Activated T-helper 2 cell treated with anti-CD3 and anti-CD28 coated beads, Interferon-gamma antibody, Interleukin-2, Interleukin-4, amounts not matched to agents 10 μg/mL and 5 μg/mL and 100 μg/mL, durations not matched to agents 14 hours and 24 hours and 36 hours (primary cell): ENCODE results near the gene MRFAP1. TPM values are rescaled to one million over a fixed set of nuclear protein-coding genes. Genes with fewer than 3 reads are reported as not detected.
"Not testable (repeated sequence)": the region's sequence is repeated elsewhere in the genome, so short reads cannot be mapped to it uniquely, and the experiment has no call there.

Source experiments
- DNase-seq: peaks from one replicate; pipeline ENCODE4 v3.0.0; 2021; ENCODE audit warnings: low spot score
- H3K27ac Mint-ChIP-seq: one replicate; pipeline ENCODE4 v1.8.0; 2021; ENCODE audit warnings: mixed read lengths
- H3K27me3 Mint-ChIP-seq: one replicate; pipeline ENCODE4 v1.8.0; 2021; ENCODE audit warnings: low read depth, mixed read lengths
- H3K36me3 Mint-ChIP-seq: one replicate; pipeline ENCODE4 v1.8.0; 2021; ENCODE audit warnings: low read depth, mixed read lengths
- H3K4me1 Mint-ChIP-seq: one replicate; pipeline ENCODE4 v1.8.0; 2021; ENCODE audit warnings: low read depth, mixed read lengths
- H3K4me3 Mint-ChIP-seq: one replicate; pipeline ENCODE4 v1.8.0; 2021; ENCODE audit warnings: low read depth, mild to moderate bottlenecking, moderate library complexity, mixed read lengths
- H3K9me3 Mint-ChIP-seq: one replicate; pipeline ENCODE4 v1.8.0; 2021; ENCODE audit warnings: mixed read lengths
- intact Hi-C: fragments of 100-400 bp; cut with micrococcal nuclease; formaldehyde crosslinking; loops from one replicate; pipeline ENCODE4 v1.15.1; 2023
- total RNA-seq: library from RNA; stranded (reverse); gene quantifications from 2 replicates; pipeline ENCODE4 v1.2.3, GENCODE V29; 2022

MRFAP1 gene
- total RNA-seq, 1 donor from 2014 or later = 105 TPM

GRCh38 chr4:6654211-6654610 lies 13.7 kb downstream of the MRFAP1 start:
- intact Hi-C loops, H3K36me3 Mint-ChIP-seq, H3K9me3 Mint-ChIP-seq, H3K4me1 Mint-ChIP-seq, H3K4me3 Mint-ChIP-seq, DNase-seq, H3K27ac Mint-ChIP-seq, H3K27me3 Mint-ChIP-seq: not testable (repeated sequence)

GRCh38 chr4:6655291-6655690 lies 14.8 kb downstream of the MRFAP1 start:
- not testable (repeated sequence) for H3K27ac Mint-ChIP-seq, H3K27me3 Mint-ChIP-seq, H3K36me3 Mint-ChIP-seq, H3K4me3 Mint-ChIP-seq, H3K4me1 Mint-ChIP-seq, DNase-seq, H3K9me3 Mint-ChIP-seq
- intact Hi-C loops = loop anchor here (5.0 kb wide), 1 partner anchor 1547 kb away; no protein-coding TSS in a partner anchor

GRCh38 chr4:6655924-6656323 lies 15.4 kb downstream of the MRFAP1 start:
- intact Hi-C loops = loop anchor here (5.0 kb wide), 1 partner anchor 1546 kb away; no protein-coding TSS in a partner anchor
- no peaks in the 10 kb centered on the region for H3K36me3 Mint-ChIP-seq
- no peak overlapping the region for H3K4me3 Mint-ChIP-seq
- H3K27me3 Mint-ChIP-seq = peaks cover 10% of the 10 kb centered on the region
- H3K4me1 Mint-ChIP-seq = peaks cover 6% of the 10 kb centered on the region
- DNase-seq = no peak
- H3K9me3 Mint-ChIP-seq = peaks cover 4% of the 10 kb centered on the region
- no peak overlapping the region for H3K27ac Mint-ChIP-seq

- Mint-ChIP-seq H3K9me3 (peaks cover 4% of the 10 kb centered on the region), H3K27ac (no peak overlapping the region), H3K27me3 (peaks cover 22% of the 10 kb centered on the region), H3K36me3 (no peaks in the 10 kb centered on the region), H3K4me3 (no peak overlapping the region), H3K4me1 (peaks cover 6% of the 10 kb centered on the region)
- intact Hi-C loops = loop anchor here (5.0 kb wide), 1 partner anchor 1545 kb away; no protein-coding TSS in a partner anchor
- DNase-seq = no peak
Measured at GRCh38 chr4:6657242-6658208, 17.0 kb downstream of the MRFAP1 start.

- intact Hi-C loops = loop anchor here (5.0 kb wide), 1 partner anchor 1544 kb away; no protein-coding TSS in a partner anchor
- peaks cover 6% of the 10 kb centered on the region for H3K4me1 Mint-ChIP-seq
- H3K9me3 Mint-ChIP-seq = peaks cover 4% of the 10 kb centered on the region
- no peak overlapping the region for H3K4me3 Mint-ChIP-seq
- no peak for DNase-seq
- H3K27ac Mint-ChIP-seq = no peak overlapping the region
- no peaks in the 10 kb centered on the region for H3K36me3 Mint-ChIP-seq
- peaks cover 27% of the 10 kb centered on the region for H3K27me3 Mint-ChIP-seq
Measured at GRCh38 chr4:6658209-6658595, 17.7 kb downstream of the MRFAP1 start.

- Mint-ChIP-seq H3K36me3 (no peaks in the 10 kb centered on the region), H3K4me1 (peaks cover 6% of the 10 kb centered on the region), H3K4me3 (peak overlapping the region; percentile 21), H3K9me3 (peaks cover 4% of the 10 kb centered on the region), H3K27ac (no peak overlapping the region), H3K27me3 (peaks cover 32% of the 10 kb centered on the region)
- intact Hi-C loops = loop anchor here (5.0 kb wide), 1 partner anchor 1544 kb away; no protein-coding TSS in a partner anchor
- no peak for DNase-seq
Measured at GRCh38 chr4:6658597-6659075, 18.2 kb downstream of the MRFAP1 start.

- peaks cover 6% of the 10 kb centered on the region for H3K4me1 Mint-ChIP-seq
- intact Hi-C loops = loop anchor here (5.0 kb wide), 1 partner anchor 1542 kb away; no protein-coding TSS in a partner anchor
- H3K4me3 Mint-ChIP-seq = no peak overlapping the region
- H3K36me3 Mint-ChIP-seq = no peaks in the 10 kb centered on the region
- no peak for DNase-seq
- peaks cover 33% of the 10 kb centered on the region for H3K27me3 Mint-ChIP-seq
- H3K9me3 Mint-ChIP-seq = peaks cover 4% of the 10 kb centered on the region
- no peak overlapping the region for H3K27ac Mint-ChIP-seq
Measured at GRCh38 chr4:6659897-6660296, 19.4 kb downstream of the MRFAP1 start.

GRCh38 chr4:6660430-6660829 lies 19.9 kb downstream of the MRFAP1 start:
- H3K9me3 Mint-ChIP-seq = peaks cover 4% of the 10 kb centered on the region
- H3K36me3 Mint-ChIP-seq = no peaks in the 10 kb centered on the region
- H3K4me1 Mint-ChIP-seq = peaks cover 6% of the 10 kb centered on the region
- intact Hi-C loops = no loop called here
- peaks cover 33% of the 10 kb centered on the region for H3K27me3 Mint-ChIP-seq
- H3K4me3 Mint-ChIP-seq = no peak overlapping the region
- DNase-seq = no peak
- no peak overlapping the region for H3K27ac Mint-ChIP-seq

- H3K4me3 Mint-ChIP-seq = no peak overlapping the region
- H3K27ac Mint-ChIP-seq = no peak overlapping the region
- H3K27me3 Mint-ChIP-seq = peaks cover 33% of the 10 kb centered on the region
- no peaks in the 10 kb centered on the region for H3K36me3 Mint-ChIP-seq
- no peaks in the 10 kb centered on the region for H3K9me3 Mint-ChIP-seq
- intact Hi-C loops = no loop called here
- H3K4me1 Mint-ChIP-seq = peaks cover 6% of the 10 kb centered on the region
- DNase-seq = no peak
Measured at GRCh38 chr4:6662591-6662990, 22.1 kb downstream of the MRFAP1 start.

- Mint-ChIP-seq H3K27me3 (peaks cover 33% of the 10 kb centered on the region), H3K4me1 (peaks cover 5% of the 10 kb centered on the region), H3K9me3 (no peaks in the 10 kb centered on the region), H3K27ac (no peak overlapping the region), H3K36me3 (no peaks in the 10 kb centered on the region), H3K4me3 (no peak overlapping the region)
- intact Hi-C loops = no loop called here
- DNase-seq = no peak
Measured at GRCh38 chr4:6663596-6664393, 23.3 kb downstream of the MRFAP1 start.

GRCh38 chr4:6665320-6665654 lies 24.8 kb downstream of the MRFAP1 start:
- Mint-ChIP-seq H3K27ac (no peak overlapping the region), H3K4me3 (no peak overlapping the region), H3K9me3 (no peaks in the 10 kb centered on the region), H3K36me3 (no peaks in the 10 kb centered on the region), H3K4me1 (no peaks in the 10 kb centered on the region), H3K27me3 (peaks cover 27% of the 10 kb centered on the region)
- intact Hi-C loops = no loop called here
- DNase-seq = no peak

GRCh38 chr4:6668391-6668790 lies 27.9 kb downstream of the MRFAP1 start:
- Mint-ChIP-seq H3K36me3 (no peaks in the 10 kb centered on the region), H3K27ac (no peak overlapping the region), H3K9me3 (no peaks in the 10 kb centered on the region), H3K4me1 (peaks cover 3% of the 10 kb centered on the region), H3K27me3 (peaks cover 3% of the 10 kb centered on the region), H3K4me3 (no peak overlapping the region)
- no peak for DNase-seq
- intact Hi-C loops = no loop called here
